HL-60 (cell line): ENCODE data around the gene GRK5.

Experiments used
- POLR2AphosphoS5 ChIP-seq: IDR thresholded peaks from 2 replicates; pipeline ENCODE4 v1.6.1; 2012; ENCODE audit warnings: low read depth
- TF ChIP-seq, protein P1 (sequence below): IDR thresholded peaks from one replicate; pipeline ENCODE4 v1.5.1; 2011; ENCODE audit warnings: low read length, control low read depth, inconsistent platforms; ENCODE audit not compliant: insufficient read depth

DNA sequence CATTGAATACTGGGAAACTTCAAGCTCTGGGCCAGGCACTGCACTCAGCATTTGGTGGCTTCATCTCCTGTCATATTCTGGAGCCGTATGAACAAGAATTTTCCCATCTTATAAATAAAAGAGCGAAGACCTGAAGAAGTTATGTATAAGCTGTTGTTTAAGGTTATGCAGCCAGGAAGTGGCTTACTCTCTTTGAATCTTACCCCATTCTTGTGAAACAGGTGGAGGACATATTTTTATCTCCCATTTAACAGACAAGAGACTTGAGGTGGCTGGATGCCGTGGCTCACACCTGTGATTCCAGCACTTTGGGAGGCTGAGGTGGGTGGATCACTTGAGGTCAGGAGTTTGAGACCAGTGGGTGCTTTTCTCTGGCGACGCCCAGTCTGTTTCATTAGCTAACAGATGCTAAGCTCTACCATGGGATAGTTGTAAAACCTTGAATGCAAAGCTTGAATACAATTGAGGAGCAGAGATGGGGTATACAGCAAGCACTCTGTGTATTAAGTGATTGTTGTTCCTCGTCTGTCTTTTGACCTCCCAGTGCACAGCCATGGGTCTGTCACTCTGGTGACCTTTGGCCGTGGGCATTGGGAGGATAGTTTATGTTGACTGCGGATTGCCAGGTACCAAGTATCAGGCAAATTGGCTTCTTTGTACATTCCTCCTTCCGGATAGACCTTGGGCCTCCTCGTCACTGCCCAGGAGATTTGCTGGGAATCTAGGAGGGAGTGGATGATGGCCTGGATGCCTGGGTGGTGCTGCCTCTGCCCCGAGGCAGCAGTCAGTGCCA, 85.8 kb downstream of the GRK5 start:
- TF ChIP-seq, protein P1, sequence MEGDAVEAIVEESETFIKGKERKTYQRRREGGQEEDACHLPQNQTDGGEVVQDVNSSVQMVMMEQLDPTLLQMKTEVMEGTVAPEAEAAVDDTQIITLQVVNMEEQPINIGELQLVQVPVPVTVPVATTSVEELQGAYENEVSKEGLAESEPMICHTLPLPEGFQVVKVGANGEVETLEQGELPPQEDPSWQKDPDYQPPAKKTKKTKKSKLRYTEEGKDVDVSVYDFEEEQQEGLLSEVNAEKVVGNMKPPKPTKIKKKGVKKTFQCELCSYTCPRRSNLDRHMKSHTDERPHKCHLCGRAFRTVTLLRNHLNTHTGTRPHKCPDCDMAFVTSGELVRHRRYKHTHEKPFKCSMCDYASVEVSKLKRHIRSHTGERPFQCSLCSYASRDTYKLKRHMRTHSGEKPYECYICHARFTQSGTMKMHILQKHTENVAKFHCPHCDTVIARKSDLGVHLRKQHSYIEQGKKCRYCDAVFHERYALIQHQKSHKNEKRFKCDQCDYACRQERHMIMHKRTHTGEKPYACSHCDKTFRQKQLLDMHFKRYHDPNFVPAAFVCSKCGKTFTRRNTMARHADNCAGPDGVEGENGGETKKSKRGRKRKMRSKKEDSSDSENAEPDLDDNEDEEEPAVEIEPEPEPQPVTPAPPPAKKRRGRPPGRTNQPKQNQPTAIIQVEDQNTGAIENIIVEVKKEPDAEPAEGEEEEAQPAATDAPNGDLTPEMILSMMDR = no peak
- no peak for TF ChIP-seq POLR2AphosphoS5
